ENCODE results near the gene MYNN.

MYNN gene

GRCh38 chr3:169836078-169836941 is 63.1 kb downstream of the MYNN start:
- peak; percentile 66 for DNase-seq

GRCh38 chr3:169836942-169837275 is 63.7 kb downstream of the MYNN start:
- no peak for DNase-seq

- DNase-seq = no peak
Measured at GRCh38 chr3:169838511-169839030, 65.4 kb downstream of the MYNN start.

All from islet precursor cell (in vitro differentiated cells).